GM20431 (cell line): ENCODE measurements around the gene NGFR.

Experiments used
- in situ Hi-C: fragments of 300-500 bp; cut with MseI, MboI; formaldehyde crosslinking; loops from one replicate; pipeline ENCODE4 v1.15.0; 2020; ENCODE audit warnings: low sequenced_read_pairs; ENCODE audit not compliant: unreplicated experiment

NGFR gene

DNA sequence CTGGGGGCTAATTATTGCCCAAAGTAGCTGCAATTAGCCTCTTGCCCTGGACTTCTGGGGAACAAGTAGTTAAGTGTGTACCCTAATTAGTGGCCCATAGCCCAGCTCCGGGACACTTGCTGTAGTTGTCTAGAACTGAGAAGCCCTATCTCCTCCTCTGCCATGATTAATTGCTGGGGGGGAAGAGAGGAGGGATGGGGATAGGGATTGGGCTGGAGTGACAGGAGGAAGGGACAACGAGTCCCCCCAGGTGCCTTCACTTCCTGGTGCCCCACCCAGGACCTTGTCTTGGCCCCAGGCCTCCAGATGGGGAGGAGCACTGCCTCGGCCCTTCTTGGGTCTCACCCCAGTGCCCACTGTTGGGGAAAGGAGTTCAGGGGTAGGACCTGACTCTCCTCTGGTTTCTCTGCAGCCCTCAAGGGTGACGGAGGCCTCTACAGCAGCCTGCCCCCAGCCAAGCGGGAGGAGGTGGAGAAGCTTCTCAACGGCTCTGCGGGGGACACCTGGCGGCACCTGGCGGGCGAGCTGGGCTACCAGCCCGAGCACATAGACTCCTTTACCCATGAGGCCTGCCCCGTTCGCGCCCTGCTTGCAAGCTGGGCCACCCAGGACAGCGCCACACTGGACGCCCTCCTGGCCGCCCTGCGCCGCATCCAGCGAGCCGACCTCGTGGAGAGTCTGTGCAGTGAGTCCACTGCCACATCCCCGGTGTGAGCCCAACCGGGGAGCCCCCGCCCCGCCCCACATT lies 17.4 kb downstream of the NGFR start:
- in situ Hi-C loops = no loop called here

DNA sequence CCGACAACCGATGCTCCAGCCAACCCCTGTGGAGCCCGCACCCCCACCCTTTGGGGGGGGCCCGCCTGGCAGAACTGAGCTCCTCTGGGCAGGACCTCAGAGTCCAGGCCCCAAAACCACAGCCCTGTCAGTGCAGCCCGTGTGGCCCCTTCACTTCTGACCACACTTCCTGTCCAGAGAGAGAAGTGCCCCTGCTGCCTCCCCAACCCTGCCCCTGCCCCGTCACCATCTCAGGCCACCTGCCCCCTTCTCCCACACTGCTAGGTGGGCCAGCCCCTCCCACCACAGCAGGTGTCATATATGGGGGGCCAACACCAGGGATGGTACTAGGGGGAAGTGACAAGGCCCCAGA lies 17.9 kb downstream of the NGFR start:
- in situ Hi-C loops = no loop called here

DNA sequence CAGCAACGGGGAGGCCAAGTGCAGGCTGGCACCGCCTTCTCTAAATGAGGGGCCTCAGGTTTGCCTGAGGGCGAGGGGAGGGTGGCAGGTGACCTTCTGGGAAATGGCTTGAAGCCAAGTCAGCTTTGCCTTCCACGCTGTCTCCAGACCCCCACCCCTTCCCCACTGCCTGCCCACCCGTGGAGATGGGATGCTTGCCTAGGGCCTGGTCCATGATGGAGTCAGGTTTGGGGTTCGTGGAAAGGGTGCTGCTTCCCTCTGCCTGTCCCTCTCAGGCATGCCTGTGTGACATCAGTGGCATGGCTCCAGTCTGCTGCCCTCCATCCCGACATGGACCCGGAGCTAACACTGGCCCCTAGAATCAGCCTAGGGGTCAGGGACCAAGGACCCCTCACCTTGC lies 18.5 kb downstream of the NGFR start:
- in situ Hi-C loops = no loop called here

DNA sequence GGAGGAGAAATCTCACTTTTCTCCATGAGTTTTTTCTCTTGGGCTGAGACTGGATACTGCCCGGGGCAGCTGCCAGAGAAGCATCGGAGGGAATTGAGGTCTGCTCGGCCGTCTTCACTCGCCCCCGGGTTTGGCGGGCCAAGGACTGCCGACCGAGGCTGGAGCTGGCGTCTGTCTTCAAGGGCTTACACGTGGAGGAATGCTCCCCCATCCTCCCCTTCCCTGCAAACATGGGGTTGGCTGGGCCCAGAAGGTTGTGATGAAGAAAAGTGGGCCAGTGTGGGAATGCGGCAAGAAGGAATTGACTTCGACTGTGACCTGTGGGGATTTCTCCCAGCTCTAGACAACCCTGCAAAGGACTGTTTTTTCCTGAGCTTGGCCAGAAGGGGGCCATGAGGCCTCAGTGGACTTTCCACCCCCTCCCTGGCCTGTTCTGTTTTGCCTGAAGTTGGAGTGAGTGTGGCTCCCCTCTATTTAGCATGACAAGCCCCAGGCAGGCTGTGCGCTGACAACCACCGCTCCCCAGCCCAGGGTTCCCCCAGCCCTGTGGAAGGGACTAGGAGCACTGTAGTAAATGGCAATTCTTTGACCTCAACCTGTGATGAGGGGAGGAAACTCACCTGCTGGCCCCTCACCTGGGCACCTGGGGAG lies 19.1 kb downstream of the NGFR start:
- in situ Hi-C loops = no loop called here

DNA sequence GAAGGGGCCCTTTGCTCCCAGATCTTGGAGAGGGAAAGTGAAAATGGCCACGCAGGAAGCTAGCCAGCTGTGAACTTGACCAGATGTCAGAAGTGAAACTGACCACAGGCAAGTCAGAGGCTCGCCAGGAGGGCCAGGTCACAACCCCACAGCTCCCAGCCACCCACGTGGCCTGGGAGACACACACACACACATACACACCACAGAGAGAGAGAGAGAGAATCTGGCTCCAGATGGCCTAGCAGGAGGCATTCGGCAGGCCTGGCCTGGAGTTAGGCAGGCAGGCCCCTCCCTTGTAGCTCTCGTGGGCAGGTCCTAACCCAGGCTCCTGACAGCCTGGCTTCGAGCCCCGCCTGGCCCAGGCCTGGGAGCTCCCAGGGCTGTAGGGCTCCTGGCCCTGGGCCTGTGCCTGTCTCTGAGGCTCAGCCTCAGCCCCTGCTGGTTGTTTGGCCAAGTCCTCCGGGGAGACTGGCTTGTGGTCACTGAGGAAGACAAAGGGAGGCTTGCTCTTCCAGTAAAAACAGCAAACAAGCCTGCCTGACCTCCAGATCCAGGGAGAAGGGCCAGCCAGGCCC lies 20.2 kb downstream of the NGFR start:
- in situ Hi-C loops = no loop called here

DNA sequence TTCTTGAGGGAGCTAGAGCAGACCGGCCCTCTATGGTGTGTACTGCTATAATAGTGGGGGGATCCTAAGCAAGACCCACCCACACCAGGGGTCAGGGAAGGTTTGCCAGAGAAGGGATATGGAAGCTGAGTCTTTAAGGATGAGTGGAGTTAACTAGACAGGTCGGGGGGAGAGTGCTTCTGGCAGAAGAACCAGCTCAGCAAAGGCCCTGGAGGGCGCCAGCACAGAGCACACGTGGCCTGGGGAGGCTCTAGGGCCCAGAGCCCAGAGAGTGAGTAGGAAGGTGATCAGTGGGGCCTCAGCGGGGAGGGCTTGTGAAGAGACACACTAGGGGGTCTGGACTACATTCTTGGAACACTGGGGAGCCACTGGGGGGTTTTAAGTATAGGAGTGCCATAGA lies 21.1 kb downstream of the NGFR start:
- in situ Hi-C loops = no loop called here

DNA sequence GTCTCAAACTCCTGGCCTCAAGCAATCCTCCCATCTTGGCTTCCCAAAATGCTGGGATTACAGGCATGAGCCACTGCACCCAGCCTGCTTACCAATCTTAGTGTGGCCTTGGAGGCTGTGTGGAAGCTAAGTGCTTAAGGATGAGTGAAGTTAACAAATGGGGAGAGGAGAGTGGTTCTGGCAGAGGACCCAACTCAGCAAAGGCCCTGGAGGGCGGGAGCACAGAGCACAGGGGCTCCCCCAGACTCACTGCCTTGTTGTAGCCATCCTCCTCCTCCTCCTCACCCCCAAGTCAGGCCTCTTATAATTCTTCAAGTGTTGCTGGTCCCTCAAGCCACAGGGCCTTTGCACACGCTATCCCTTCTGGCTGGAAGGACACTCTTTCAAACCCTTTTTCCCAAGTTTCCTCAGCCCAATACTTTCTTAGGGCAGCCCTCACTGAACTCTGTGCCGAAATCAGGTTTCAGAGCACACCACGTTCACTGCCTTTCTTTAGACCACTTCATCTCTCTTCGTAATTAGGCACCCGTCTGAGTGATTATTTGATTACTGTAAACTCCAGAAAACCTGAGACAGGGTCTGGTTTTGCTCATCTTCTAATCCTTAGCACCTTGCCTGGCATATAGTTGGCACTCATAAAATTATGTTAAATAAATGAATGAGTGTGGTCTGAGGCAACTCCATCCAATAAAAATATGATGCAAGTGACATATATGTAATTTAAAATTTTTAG lies 23.4 kb downstream of the NGFR start:
- in situ Hi-C loops = no loop called here

DNA sequence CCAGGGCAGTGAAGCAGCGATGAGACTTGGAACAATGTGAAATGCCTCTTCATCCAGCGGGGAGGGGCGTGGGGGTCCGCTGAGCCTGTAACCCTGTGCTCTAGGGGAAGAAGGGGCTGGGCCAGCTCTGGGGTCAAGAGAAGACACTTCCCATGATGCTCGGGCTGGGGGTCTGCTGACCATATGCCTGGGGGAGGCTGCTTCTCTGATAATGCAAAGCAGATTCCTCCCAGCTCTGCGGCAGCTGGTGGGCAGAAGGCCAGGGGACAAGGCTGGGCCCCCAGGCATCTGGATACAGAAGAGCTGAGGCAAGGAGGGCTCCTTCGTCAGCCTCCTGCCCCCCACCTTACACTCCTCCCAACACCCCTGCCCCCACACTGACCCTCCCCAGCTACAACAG lies 24.7 kb downstream of the NGFR start:
- in situ Hi-C loops = no loop called here

DNA sequence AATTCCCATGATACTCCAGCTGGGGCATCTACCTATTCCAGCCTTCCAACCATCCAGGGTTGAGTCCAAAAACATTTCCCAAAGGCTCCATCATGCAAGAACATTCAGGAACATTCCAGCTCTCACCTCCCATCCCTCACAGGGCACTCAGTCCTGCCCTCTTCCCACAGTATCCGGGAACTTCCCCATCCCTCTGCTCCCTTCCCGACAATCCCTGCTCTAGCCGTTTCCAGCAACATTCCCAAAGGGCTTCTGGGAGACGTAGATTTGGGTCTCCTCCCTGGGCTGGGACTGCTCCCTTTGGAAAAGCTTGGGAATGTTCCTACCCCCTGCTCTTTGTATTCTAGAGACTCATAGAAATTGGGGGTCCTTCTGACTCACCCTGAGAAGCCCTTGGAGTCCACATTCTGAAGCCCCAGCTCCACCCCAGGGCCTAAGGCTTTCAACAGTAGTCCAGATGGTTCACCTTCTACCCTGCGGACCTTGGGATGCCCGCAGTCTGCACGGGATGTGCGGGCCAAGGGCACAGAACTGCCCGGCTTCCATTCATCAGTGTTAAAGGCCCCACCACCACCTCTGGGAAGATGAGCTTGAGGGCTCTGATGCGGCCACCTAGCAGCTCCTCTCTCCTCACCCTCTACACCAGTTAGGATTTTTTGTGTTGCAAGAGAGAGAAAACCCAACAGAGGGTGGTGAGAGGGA lies 25.4 kb downstream of the NGFR start:
- in situ Hi-C loops = no loop called here

DNA sequence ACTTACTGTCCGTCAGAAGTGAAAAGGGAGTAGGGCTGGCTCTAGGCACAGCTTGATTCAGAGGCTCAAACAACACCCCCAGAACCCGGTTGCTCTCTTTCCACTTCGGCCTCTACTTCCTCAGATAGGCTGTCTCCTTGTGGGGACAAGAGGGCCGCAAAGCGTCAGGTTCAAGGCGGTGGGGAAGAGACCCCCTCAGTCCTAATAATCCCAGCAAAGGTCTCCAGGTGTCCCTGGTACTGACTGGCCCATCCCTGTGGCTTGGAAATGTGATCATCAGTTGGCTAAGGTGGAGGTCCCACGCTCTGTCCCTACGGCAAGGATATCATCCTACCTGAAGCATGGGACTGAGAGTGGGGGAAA lies 26.0 kb downstream of the NGFR start:
- in situ Hi-C loops = no loop called here

DNA sequence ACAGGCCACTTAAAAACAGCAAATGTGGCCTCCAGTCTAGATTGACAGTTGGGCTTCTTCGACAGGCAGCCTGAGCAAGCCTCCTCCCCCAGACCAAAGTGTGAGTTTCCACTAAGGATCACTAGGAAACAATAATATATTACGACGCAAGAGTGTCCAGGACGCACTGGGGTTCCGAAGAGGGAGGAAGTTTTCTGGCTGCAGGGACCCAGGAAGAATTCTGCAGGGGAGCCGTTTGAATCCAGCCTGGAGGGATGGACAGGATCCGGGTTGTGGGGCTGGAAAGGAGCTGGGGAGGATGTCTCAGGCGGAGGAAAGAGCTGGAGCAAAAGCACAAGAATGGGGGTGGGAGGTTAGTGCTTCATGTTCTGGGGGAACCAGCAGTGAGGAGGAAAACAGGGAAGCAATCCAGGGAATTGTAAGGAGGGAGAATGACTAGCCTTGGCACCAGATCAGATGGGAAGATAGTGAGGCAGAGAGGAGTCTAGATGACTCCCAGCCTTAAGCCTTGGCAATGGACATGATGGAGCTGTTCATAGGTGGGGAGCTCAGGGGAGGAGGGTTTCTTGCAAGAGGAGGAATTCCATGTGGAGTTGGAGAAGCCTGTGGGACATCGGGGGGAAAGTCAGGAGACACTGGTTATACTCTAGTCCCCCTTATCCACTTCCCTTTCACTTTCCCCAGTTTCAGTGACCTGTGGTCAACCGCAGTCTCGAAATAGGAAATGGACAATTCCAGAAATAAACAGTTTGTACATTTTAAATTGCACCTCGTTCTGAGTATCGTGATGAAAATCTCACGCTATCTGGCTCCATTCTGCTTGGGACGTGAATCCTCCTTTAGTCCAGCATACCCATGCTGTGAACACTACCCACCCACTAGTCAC lies 26.6 kb downstream of the NGFR start:
- in situ Hi-C loops = no loop called here

DNA sequence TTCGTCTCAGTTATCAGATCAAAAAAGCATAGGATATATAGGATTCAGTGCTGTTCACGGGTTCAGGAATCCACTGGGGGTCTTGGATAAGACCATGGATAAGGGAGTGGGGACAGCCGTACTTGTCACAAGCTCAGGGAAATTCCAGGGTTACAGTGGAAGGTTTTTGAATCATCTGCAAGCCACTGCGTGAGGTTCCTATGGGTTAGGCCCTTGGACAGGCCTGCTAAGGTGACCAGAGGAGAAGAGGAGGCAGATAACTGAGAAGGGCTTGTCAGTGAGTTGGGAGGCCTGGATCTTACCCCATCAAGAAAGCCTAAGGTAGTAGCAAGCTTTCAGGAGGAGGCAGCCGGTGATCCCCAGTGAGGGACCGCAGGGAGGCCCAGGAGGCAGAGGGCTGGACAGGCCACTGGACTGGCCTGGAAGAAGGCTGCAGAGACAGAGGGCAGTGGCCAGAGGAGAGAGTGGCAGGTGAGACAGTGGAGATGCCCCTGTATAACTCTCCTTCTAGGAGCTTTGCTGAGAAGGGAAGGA lies 27.3 kb downstream of the NGFR start:
- in situ Hi-C loops = no loop called here

DNA sequence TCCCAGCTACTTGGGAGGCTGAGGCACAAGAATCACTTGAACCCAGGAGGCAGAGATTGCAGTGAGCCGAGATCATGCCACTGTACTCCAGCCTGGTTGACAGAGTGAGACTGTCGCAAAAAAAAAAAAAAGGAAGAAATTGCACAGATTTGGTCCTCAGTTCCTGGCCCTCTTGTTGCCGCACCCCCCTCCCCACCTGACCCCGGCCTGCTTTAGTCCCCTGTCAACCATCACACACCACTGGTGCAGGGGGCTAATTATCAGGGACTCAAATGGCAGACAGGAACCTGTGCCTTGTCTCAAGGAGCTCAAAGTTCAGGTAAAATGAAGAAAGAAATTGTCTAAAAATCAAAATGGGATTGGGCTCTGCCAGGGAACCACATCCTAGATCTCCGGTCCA lies 28.1 kb downstream of the NGFR start:
- in situ Hi-C loops = no loop called here

DNA sequence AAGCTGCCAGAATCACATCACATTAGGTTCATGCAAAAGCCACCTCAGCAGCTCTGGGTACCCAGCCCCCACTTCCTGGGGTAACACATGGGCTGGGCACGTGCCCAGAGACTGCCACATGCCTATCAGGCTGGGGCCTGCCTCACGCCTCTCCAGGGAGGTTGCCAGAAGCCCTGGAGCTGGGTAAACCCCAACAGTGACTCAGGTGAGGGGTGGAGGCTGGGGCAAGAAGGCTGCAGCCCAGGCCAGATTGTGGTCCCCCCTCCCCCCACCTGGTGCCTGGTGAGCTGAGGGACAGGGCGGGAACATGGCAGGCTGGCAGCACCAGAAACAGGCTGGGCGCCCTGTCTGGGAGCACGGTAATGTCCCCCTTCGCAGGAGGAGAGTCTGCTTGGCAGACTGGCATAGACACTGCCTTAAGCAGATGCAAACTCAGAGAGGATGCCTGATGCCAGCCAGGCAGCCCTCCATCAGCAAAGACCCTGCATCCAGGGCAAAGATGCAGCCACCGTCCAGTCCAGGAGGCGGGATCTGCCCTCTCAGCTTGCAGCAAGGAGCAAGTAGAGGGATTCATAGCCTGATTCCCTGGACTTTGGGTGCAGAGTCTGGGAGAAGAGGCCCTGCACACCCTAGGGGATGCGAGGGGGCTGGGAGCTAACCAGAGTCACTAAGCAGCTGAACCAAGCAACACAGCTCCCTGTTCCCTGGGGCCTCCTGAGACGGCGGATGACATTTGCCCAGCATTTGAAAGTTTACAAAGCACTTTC lies 28.8 kb downstream of the NGFR start:
- in situ Hi-C loops = no loop called here

DNA sequence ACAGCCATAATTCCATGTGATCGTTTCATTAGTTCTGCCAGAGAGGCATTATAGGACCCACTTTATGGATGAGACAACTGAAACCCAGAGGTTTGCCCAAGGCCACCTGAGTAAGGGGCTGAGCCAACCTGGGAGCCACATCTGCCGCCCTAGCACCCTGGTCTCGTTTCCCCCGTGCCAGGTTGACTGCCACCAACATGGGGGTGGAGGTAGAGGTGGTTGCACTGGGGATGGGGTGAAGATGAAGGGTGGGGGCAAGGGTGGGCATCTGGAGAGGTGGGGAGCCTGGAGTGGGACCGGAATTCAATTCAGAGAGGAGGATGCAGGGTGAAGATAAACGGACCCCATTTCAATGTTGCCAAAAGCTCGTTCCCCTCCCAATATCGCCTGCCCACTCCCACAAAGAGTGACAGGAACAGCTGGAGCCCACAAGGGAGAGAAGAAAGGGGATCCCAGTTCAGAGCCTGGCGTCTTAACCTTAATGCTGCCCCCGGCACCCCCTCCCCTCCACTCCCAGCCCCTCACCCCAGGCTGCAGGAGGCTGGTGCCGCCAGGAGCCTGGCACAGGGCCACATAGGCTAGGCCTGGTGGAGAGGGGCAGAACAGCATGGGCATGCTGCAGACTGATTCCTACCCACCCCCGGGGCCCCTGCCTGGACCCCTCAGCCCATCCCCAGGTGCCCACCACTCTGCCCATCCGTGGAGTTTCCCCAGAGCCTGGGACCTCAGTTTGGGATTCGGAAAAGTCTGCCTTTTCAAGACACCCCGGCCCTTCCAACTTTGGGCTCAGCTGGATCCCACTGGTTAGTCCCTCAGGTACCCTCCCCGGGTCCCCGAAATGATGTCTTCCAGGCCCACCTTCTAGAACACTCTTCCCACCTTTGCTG lies 29.6 kb downstream of the NGFR start:
- in situ Hi-C loops = no loop called here

DNA sequence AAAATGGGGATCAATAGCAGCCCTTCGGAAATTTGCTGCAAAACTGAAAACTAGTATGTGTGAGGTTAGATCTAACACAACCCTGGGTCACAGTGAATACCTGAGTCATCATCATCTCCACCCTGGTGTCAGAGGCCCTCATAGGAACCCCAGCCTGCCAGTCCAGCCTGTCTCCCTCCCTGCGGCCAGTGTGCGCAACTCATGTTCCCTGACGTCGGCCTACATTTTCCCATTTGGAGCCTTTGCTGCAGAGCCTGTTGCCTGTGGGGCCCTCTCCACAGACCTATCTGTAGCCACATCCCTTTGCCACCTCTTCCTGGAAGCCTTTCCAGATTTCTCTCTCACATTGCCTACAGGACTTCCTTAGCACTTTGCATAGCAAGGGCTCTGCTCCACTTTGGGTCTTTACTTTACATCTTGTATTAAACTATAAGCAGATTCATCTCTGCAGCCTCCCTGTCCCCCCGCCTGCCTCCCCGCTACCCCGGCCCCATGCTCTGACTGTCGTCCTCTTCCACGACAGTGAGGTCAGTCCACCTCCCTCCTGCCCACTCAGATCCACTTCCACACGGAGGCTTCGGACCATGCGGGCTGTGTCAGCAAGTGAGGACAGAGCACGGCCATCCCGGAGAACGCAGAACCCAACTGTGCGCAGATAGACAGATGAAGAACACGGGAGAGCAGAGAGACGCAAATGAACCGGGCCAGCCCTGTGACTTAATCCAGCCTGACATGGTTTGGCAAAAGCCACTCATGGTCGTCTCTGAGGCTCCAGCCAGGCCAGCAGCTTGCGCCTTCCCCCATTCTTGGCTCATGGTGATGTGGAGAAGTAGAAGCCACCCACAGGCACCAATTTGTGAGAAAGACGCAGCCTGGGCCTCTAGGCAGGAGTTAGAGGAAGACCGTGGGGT lies 31.0 kb downstream of the NGFR start:
- in situ Hi-C loops = no loop called here
